GM19239 (cell line): ENCODE results near the gene USPL1.

Experiments
- DNase-seq: peaks from one replicate; pipeline ENCODE4 v3.0.0; 2011; ENCODE audit warnings: low spot score; ENCODE audit not compliant: insufficient read length
- FAIRE-seq: peaks from 2 replicates; lab custom pipeline; 2011; peaks lifted over from hg19 to GRCh38; lab: Jason Lieb, UNC

The USPL1 gene

DNA sequence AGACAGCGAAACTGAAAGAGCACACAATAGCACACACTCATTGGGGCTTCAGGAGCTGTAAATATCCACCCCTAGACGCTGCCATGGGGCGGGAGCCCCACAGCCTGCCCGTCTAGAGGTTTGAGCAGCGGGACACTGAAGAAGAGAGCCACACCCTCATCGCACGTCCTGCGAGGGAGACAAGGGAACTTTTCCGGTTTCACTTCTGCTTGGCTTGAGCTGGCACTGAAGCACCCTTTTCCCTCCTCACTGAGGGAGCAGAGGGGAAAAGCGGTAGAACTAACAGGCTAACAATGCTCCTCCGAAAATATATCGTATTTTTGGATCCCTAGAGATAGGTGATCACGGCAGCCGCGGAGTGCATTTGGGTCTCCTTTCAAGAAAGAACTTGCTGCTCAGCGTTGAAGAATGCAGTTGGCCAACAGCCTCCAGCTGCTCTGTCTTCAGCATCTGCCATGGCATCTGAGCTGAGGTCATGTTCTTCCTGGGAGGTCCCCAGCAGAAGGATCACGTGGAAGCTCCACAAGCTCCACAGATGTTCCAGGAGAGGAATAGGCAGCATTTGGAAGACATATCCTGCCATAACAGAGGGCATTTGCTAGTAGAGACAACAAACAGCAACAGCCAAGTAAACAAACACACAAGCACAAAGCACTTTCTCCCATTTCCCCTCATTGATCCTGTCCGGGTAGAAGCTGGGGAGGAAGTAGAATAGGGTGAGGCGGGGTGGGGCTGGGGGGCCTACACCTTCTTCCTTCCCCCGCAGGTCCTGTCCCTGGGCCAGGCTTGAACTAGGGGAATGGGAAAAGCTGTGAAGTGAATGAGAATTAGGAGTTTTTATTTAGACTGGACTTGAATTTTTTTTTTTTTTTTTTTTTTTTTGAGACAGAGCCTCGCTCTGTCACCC lies 72.8 kb downstream of the USPL1 start:
- DNase-seq (no peak), FAIRE-seq (peak; percentile 59)

DNA sequence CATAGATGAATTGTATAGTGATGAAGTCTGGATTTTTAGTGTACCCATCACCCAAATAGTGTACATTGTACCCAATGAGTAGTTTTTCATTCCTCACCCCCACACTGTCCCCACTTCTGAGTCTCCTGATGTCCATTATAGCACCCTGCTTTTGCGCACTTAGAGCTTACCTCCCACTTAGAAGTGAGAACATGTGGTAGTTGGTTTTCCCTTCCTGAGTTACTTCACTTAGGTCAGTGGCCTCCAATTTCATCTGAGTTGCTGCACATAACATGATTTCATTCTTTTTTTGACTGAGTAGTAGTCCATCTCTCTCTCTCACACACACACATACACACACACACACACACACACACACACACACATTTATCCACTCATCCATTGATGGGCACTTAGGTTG lies 74.4 kb downstream of the USPL1 start:
- DNase-seq (no peak), FAIRE-seq (no peak)

DNA sequence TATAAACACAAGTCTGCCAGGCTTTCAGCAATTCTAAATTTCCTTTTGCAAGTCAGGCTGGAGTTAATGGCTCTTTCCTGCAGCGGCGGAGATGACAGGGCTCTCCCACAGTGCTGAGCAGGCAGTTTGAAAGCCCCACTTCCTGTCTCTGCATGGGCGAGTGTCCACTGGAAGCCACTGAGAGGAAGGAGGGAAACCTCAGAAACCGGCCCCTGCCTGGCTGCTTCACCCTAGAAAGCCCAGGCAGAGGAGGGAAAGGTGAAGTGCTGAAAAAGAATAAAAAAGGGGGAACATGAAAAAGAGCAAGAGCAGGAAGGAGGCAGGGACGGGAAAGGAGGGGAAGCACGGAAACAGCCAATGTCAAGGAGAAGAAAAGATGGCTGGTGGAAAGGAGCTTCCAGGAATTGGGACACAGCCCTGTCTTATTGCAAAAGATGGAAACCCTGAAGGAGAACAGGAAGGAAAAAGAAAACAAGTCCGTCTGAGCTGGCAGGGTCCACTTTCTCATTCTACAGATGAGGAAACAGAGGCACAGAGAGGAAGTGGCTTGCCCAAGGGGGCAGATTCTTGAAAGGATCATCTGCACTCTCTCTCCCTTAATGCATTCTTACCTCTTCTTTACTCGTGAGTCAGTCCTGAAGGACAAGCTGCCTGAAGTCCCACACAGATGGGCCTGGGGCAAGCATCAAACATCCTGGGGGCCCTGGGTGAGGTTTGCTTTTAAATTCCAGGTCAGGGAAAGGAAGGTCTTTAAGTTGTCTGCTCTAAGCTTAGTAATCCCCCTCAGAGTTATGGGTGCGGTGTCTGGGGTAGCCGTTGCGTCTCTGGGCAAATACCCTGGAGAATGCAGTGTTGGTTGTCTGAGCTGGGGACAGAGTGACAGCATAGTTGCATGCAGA lies 78.8 kb downstream of the USPL1 start:
- FAIRE-seq: no peak
- DNase-seq: no peak

DNA sequence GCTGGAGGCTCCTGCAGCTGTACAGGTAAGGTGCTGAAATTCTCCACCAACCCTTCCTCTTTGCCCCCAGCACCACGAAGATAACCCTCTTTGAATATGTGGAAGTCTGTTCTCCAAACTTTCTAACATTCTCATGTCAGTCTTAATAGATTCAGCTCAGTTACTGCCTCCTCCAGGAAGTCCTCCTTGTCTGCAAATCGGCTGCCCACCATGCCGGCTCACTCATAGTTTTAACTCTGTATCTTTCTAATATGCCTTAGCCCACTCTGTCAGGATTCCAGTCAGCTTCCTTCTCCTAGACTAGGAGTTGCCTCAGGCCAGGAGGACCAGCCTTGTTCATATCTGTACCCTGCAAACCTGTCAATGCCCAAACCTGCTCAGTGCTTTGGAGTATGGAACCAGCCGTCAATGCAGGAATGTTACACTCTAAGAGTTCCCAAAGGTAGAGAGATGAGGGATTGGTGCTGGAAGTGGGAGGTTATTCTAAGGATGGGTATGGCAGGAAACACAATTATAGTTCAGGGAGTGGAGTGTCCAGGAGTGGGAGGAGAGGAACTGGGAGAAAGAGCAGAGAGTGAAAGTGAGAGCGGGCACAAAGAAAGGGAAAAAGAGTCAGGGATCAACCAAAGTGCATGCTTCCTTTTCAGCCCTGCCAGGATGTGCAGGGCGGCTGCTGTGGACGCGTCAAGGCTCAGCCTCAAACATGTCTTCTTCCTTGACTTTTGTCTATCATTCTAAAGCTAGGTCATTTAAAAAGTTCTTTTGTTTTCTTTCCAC lies 79.6 kb downstream of the USPL1 start:
- DNase-seq: no peak
- no peak for FAIRE-seq

DNA sequence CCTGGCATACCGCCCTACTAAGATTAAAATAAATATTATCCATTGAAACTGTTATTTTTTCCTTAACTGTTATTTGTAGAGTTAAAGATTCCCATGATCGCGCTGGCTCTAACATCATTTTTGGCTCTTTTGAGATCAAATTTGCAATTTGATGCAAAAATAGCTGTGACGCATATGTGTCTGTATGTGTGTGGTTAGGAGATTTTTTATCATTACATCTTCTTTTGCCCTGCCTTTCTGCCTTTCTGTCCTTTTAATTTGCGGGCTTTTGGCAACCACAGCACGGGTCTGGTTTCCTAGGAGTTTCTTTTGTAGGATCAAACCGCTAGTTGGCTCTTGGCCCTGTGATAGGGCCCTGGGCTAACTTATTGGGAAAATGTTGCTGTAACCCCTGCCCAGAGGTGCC lies 80.3 kb downstream of the USPL1 start:
- DNase-seq (no peak), FAIRE-seq (no peak)

DNA sequence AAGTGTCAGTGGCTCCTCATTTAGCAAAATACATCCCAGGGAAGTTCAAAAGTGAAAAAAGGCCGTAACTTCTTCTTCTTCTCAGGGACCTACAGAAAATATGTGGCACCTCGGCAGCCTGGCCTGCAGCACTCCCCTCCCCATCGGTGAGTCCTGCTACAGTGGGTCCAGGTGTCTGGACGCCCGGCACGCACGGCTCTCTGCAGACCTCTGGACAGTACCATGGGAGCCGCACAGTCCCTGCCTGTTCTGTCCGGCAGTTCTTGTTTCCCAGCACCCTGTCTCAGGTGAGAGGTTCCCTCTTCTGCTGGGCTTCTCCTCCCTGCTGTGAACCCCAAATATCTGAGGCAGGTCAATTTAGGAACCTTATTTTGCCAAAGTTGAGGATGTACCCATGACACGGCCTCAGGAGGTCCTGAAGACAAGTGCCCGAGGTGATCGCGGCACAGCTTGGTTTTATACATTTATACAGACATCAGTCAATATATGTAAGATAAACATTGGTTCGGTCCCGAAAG lies 80.8 kb downstream of the USPL1 start:
- FAIRE-seq (no peak), DNase-seq (no peak)

DNA sequence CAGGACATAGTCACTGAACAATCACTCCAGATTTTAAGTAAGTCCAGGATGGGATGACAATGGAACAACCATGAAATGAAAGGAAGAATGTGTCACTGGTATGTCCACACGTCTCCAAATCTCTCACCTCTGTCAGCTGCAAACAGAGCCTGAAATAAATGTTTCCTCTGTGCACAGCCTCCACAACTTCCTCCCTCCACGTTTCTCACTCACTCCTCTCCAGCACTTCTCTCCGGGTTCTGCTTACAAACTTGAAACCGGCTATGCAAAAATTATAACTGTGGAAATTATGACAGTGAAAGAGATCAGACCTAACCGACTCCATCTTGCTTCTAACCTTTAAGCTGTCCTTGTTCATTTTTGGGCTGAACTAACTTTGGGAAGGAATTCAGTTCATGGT lies 82.6 kb downstream of the USPL1 start:
- FAIRE-seq (no peak), DNase-seq (no peak)

DNA sequence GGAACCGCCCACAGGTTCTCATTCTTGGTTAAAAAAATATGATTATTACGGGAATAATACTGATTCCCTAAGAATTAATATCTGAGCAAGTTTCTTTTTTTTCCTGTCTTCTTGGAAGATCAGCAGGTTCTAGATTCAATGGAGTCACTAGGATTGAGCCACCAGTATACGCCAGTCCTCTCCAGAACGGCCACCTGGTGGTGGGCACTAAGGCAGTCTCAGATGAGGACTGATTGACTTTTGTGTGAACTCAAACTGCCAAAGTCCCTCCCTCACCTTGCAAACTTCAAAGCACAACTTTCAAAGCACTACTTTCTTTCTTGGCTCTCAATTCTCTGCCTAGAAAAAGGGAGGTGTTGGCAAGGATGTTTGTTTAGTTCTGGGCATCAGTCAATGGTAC lies 84.3 kb downstream of the USPL1 start:
- DNase-seq (no peak), FAIRE-seq (no peak)

DNA sequence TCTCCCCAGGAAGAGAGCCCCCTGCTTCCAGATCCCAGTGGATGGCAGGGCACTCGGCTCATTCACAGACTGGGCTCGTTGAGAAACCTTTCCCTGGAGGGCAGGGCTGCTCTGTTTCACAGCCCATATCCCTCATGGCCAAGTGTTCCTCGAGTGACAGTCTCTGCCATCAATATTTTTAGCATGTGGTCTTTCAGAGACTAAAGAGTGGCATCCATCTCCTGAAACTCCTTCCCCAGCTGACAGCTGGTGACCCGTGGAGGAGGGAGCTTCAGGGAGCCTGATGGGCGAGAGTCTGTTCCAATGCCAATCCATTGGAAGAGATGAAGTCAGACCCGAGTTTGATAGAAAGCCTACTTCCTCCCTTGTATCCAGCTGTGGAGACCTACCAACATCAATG lies 86.9 kb downstream of the USPL1 start:
- DNase-seq (no peak), FAIRE-seq (no peak)

DNA sequence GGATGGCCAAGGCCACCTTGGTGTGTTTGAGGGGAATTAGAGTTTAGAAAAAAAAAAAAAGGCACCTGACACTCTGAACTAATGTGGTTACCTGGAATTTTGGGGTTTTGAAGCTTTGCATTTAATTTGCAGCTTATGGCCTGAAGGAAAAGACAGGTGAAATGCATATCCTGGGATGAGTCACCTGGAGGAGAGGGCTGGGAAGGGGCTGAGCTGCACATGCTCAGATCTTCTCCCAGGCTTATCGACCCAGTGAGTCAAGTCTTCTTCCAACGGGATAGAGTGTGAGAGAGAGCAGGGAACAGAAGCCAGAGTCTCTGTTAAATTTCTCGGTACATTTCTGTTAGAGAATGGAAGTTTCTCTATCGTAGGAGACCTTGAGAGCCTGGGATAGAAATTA lies 88.0 kb downstream of the USPL1 start:
- FAIRE-seq (no peak), DNase-seq (no peak)

DNA sequence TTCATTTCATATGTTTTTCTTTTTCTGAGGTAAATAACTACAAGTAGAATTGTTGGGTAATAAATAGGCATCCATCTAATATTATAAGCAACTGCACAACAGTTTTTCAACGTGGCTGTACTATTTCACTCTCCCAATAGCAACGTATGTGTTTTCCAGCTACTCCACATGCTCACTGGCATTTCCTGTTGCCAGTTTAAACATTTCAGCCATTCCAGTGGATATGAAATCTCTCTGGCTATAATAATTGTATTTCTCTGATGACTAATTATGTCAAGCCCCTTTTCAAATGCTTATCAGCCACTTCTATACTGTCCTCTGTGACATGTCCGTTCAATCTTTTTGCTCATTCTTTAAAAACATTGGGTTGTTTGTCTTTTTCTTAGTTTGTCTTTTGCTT lies 90.8 kb downstream of the USPL1 start:
- FAIRE-seq (no peak), DNase-seq (no peak)
